H9 (cell line): ENCODE results near the gene KRT39. TPM values are rescaled to one million over a fixed set of nuclear protein-coding genes. Genes with fewer than 3 reads are reported as not detected.

Experiments used
- DNase-seq: peaks from one replicate; pipeline ENCODE4 v3.0.0-alpha.2; 2017
- H2AFZ ChIP-seq: one replicate; pipeline ENCODE4 v1.6.1; 2013; ENCODE audit warnings: mild to moderate bottlenecking, low read length, control low read depth, moderate library complexity
- H2AK5ac ChIP-seq: 2 replicates; pipeline ENCODE4 v1.6.1; 2013; ENCODE audit warnings: low read length, control low read depth, mixed read lengths; ENCODE audit not compliant: insufficient read length
- H2BK120ac ChIP-seq: one replicate; pipeline ENCODE4 v1.6.1; 2013; ENCODE audit warnings: low read depth, mild to moderate bottlenecking, low read length, control low read depth, inconsistent platforms; ENCODE audit not compliant: poor library complexity, severe bottlenecking
- H2BK12ac ChIP-seq: 2 replicates; pipeline ENCODE4 v1.6.1; 2013; ENCODE audit warnings: low read length, control low read depth, mixed read lengths, low read depth; ENCODE audit not compliant: insufficient read length
- H2BK15ac ChIP-seq: 2 replicates; pipeline ENCODE4 v1.6.1; 2013; ENCODE audit warnings: low read depth, low read length, control low read depth
- H2BK20ac ChIP-seq: one replicate; pipeline ENCODE4 v1.6.1; 2013; ENCODE audit warnings: low read depth, mild to moderate bottlenecking, low read length, control low read depth, inconsistent platforms; ENCODE audit not compliant: poor library complexity, severe bottlenecking
- H2BK5ac ChIP-seq: 2 replicates; pipeline ENCODE4 v1.6.1; 2013; ENCODE audit warnings: low read length, control low read depth, mixed read lengths; ENCODE audit not compliant: insufficient read length
- H3K14ac ChIP-seq: 2 replicates; pipeline ENCODE4 v1.6.1; 2013; ENCODE audit warnings: low read length, control low read depth; ENCODE audit not compliant: insufficient read depth
- H3K18ac ChIP-seq: 2 replicates; pipeline ENCODE4 v1.6.1; 2013; ENCODE audit warnings: low read depth, mild to moderate bottlenecking, mixed read lengths, low read length, control low read depth; ENCODE audit not compliant: insufficient read length
- H3K23ac ChIP-seq: 2 replicates; pipeline ENCODE4 v1.6.1; 2013; ENCODE audit warnings: low read length, control low read depth, mixed read lengths, low read depth; ENCODE audit not compliant: insufficient read length
- H3K23me2 ChIP-seq: 2 replicates; pipeline ENCODE4 v1.6.1; 2013; ENCODE audit warnings: low read depth, mild to moderate bottlenecking, mixed read lengths, low read length, control low read depth; ENCODE audit not compliant: insufficient read length, poor library complexity, severe bottlenecking
- H3K27ac ChIP-seq: 2 replicates; pipeline ENCODE4 v1.5.1; 2013; ENCODE audit warnings: low read length, control low read depth, mixed read lengths, low read depth; ENCODE audit not compliant: insufficient read length
- H3K27me3 ChIP-seq: 2 replicates; pipeline ENCODE4 v1.6.1; 2013; ENCODE audit warnings: low read length, control low read depth, inconsistent platforms; ENCODE audit not compliant: insufficient read depth
- H3K4ac ChIP-seq: 2 replicates; pipeline ENCODE4 v1.6.1; 2013; ENCODE audit warnings: low read depth, mild to moderate bottlenecking, control low read depth, inconsistent platforms, low read length, moderate library complexity
- H3K4me1 ChIP-seq: 2 replicates; pipeline ENCODE4 v1.6.1; 2013; ENCODE audit warnings: low read length, control low read depth, inconsistent platforms; ENCODE audit not compliant: insufficient read depth
- H3K4me2 ChIP-seq: 2 replicates; pipeline ENCODE4 v1.6.1; 2013; ENCODE audit warnings: low read length, control low read depth, mixed read lengths; ENCODE audit not compliant: insufficient read length, insufficient read depth
- H3K56ac ChIP-seq: 2 replicates; pipeline ENCODE4 v1.6.1; 2013; ENCODE audit warnings: low read depth, mild to moderate bottlenecking, mixed read lengths, low read length, control low read depth; ENCODE audit not compliant: insufficient read length
- H3K79me1 ChIP-seq: 2 replicates; pipeline ENCODE4 v1.6.1; 2013; ENCODE audit warnings: low read depth, mild to moderate bottlenecking, moderate library complexity, low read length, control low read depth, inconsistent platforms; ENCODE audit not compliant: insufficient read depth, poor library complexity, severe bottlenecking
- H3K79me2 ChIP-seq: 2 replicates; pipeline ENCODE4 v1.6.1; 2013; ENCODE audit warnings: low read length, control low read depth, inconsistent platforms; ENCODE audit not compliant: insufficient read depth
- H3K9ac ChIP-seq: 2 replicates; pipeline ENCODE4 v1.6.1; 2013; ENCODE audit warnings: low read length, control low read depth, mixed read lengths; ENCODE audit not compliant: insufficient read length; ENCODE audit errors: extremely low read depth
- H3K9me3 ChIP-seq: one replicate; pipeline ENCODE4 v1.6.1; 2013; ENCODE audit warnings: low read depth, low read length, inconsistent platforms; ENCODE audit not compliant: control insufficient read depth
- H3T11ph ChIP-seq: one replicate; pipeline ENCODE4 v1.6.1; 2013; ENCODE audit warnings: mild to moderate bottlenecking, low read length, control low read depth, inconsistent platforms
- H4K20me1 ChIP-seq: one replicate; pipeline ENCODE4 v1.6.1; 2013; ENCODE audit not compliant: control insufficient read depth, insufficient read length, insufficient read depth
- H4K5ac ChIP-seq: 2 replicates; pipeline ENCODE4 v1.6.1; 2013; ENCODE audit warnings: low read depth, mild to moderate bottlenecking, mixed read lengths, low read length, control low read depth; ENCODE audit not compliant: insufficient read length
- H4K8ac ChIP-seq: replicated peaks from 2 replicates; pipeline ENCODE4 v1.6.1; 2013; ENCODE audit warnings: low read length, control low read depth, mixed read lengths, low read depth; ENCODE audit not compliant: insufficient read length
- H4K91ac ChIP-seq: 2 replicates; pipeline ENCODE4 v1.6.1; 2013; ENCODE audit warnings: low read depth, mild to moderate bottlenecking, moderate library complexity, mixed read lengths, low read length, control low read depth; ENCODE audit not compliant: insufficient read length
- H3K27ac Mint-ChIP-seq, 3 experiments: 2 replicates in 2 of 3; 3 replicates in 1 of 3; pipeline ENCODE4 v1.8.0; 2020 to 2021; ENCODE audit warnings: mixed read lengths in 3 of 3, mild to moderate bottlenecking in 1 of 3, moderate library complexity in 1 of 3
- H3K27me3 Mint-ChIP-seq: 2 replicates; pipeline ENCODE4 v1.8.0; 2021; ENCODE audit warnings: low read depth, mild to moderate bottlenecking, moderate library complexity, mixed read lengths
- H3K36me3 Mint-ChIP-seq, 3 experiments: 2 replicates in 2 of 3; 3 replicates in 1 of 3; pipeline ENCODE4 v1.8.0; 2020 to 2021; ENCODE audit warnings: low read depth in 3 of 3, mixed read lengths in 3 of 3; ENCODE audit not compliant: insufficient read depth in 1 of 3
- H3K4me1 Mint-ChIP-seq, 2 experiments: 2 replicates each; pipeline ENCODE4 v1.8.0; 2020; ENCODE audit warnings: mixed read lengths in 2 of 2
- H3K4me3 Mint-ChIP-seq, 2 experiments: 2 replicates in 1 of 2; 3 replicates in 1 of 2; pipeline ENCODE4 v1.8.0; 2020 to 2021; ENCODE audit warnings: mild to moderate bottlenecking in 2 of 2, mixed read lengths in 2 of 2, moderate library complexity in 1 of 2
- H3K9me3 Mint-ChIP-seq, 2 experiments: 2 replicates in 1 of 2; 3 replicates in 1 of 2; pipeline ENCODE4 v1.8.0; 2020; ENCODE audit warnings: mild to moderate bottlenecking in 2 of 2, mixed read lengths in 2 of 2, moderate library complexity in 1 of 2
- CTCF ChIP-seq: fragments of 200-600 bp; sonication (generic); conservative IDR thresholded peaks from 3 replicates; pipeline ENCODE4 v1.8.0; 2021; ENCODE audit warnings: antibody characterized with exemption, mild to moderate bottlenecking
- WGBS: extraction: QIAGEN DNeasy Blood & Tissue Kit; methylation state at CpG from one replicate; pipeline ENCODE4 v1.1.7; 2013; ENCODE audit warnings: missing lambda C conversion rate, low lambda C conversion rate, mixed read lengths; ENCODE audit not compliant: insufficient read length; ENCODE audit errors: extremely low coverage; 5-methylcytosine and 5-hydroxymethylcytosine counted together
- total RNA-seq: library from RNA; stranded (reverse); gene quantifications from 2 replicates; pipeline ENCODE4 v1.2.1, GENCODE V29; 2021

Gene KRT39
- total RNA-seq, 1 experiment from 2014 or later: not detected

DNA sequence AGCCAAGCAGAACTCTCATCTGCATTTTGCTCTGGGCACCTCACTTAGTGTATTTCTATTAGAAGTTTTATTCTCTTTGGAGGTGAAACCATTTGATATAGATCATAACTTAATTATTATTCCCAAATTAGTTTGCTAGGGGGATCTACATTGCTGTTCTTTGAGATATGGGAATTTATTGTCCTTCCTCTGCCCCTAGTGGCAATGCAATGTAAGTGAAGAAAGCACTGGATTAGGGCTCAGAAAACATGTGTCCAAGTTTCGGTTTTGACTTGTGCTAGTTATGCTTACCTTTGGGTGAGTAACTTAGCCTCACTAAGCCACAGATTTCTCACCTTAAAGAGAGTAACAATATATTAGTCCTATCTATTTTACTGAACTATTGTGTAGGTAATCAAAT, 2.9 kb downstream of the KRT39 start:
- Histone ChIP-seq H3K9ac (no peak overlapping the region), H3K23ac (no peak overlapping the region), H3K56ac (no peak overlapping the region), H3K4me2 (no peak overlapping the region), H2BK20ac (no peak overlapping the region), H3K14ac (no peak overlapping the region), H3K27me3 (no peaks in the 10 kb centered on the region), H3T11ph (no peak overlapping the region), H3K18ac (no peak overlapping the region), H3K9me3 (no peaks in the 10 kb centered on the region), H2AK5ac (no peak overlapping the region), H4K8ac (no peak overlapping the region), H4K5ac (no peak overlapping the region), H3K79me1 (no peaks in the 10 kb centered on the region), H4K91ac (no peak overlapping the region), H3K23me2 (no peaks in the 10 kb centered on the region), H2BK12ac (no peak overlapping the region), H2BK15ac (no peak overlapping the region), H3K27ac (no peak overlapping the region), H4K20me1 (no peaks in the 10 kb centered on the region), H2BK5ac (no peak overlapping the region), H2AFZ (no peak overlapping the region), H2BK120ac (no peak overlapping the region), H3K79me2 (no peaks in the 10 kb centered on the region), H3K4ac (no peak overlapping the region), H3K4me1 (0 out of 2 replicates have a peak, but pooled peaks cover 4% of the 10 kb centered on the region)
- WGBS: no CpG with 5 or more reads among the region's 1 CpG
- DNase-seq: no peak
- no peaks in the 10 kb centered on the region; a peak in 1 of 5 replicates for H3K9me3 Mint-ChIP-seq
- no peak overlapping the region for H3K27ac Mint-ChIP-seq
- peak; percentile 74 for TF ChIP-seq CTCF
- no peak overlapping the region for H3K4me3 Mint-ChIP-seq
- H3K36me3 Mint-ChIP-seq: no peaks in the 10 kb centered on the region
- peaks cover 5 to 6% of the 10 kb centered on the region in 2 experiments for H3K4me1 Mint-ChIP-seq
- no peaks in the 10 kb centered on the region; the same call in none of the 2 replicates for H3K27me3 Mint-ChIP-seq
